T-helper 1 cell treated with Interleukin-12 subunit alpha and Interleukin-12 subunit beta and Interleukin-4 antibody, amounts not matched to agents 30 ng/mL and 1 ng/mL, for 36 hours (primary cell): ENCODE results near the gene YPEL5. TPM values are rescaled to one million over a fixed set of nuclear protein-coding genes. Genes with fewer than 3 reads are reported as not detected.

Source experiments
- intact Hi-C: fragments of 100-400 bp; cut with micrococcal nuclease; formaldehyde crosslinking; loops from one replicate; pipeline ENCODE4 v1.15.1; 2024
- total RNA-seq: library from RNA; stranded (reverse); gene quantifications from 2 replicates; pipeline ENCODE4 v1.2.3, GENCODE V29; 2022

Gene YPEL5
- total RNA-seq, 1 donor from 2014 or later, result 38.5 TPM

DNA sequence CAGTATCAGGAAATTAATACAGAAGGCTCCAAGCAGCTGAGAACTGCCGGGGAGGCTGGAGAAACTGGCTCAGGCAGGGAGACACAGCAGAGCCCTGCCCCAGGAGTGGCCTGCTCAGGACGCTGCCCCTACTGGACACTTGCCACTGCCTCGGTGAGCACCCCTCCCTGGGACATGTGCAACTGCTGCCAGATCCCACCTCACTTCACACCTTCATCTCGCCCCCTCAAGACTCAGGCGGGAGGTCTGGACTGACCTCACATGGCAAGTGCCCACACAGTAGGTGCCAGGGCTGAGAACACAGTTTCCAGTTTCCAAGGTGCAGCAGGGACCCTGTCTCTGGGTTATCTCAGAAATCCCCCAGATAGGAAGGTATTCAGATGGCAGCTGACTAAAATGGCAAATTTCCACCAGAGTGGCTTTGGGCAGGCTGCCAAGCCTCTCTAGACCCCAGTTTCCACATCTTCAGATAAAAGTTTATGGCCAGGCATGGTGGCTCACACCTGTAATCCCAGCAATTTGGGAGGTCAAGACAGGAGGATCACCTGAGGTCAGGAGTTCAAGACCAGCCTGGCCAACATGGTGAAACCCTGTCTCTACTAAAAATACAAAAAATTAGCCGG is 50.9 kb downstream of the YPEL5 start:
- intact Hi-C loops, result no loop called here

- intact Hi-C loops, result no loop called here
Observed at GRCh38 chr2:30201990-30202389, 55.2 kb downstream of the YPEL5 start.

- intact Hi-C loops, result no loop called here
Observed at GRCh38 chr2:30203156-30203555, 56.3 kb downstream of the YPEL5 start.

DNA sequence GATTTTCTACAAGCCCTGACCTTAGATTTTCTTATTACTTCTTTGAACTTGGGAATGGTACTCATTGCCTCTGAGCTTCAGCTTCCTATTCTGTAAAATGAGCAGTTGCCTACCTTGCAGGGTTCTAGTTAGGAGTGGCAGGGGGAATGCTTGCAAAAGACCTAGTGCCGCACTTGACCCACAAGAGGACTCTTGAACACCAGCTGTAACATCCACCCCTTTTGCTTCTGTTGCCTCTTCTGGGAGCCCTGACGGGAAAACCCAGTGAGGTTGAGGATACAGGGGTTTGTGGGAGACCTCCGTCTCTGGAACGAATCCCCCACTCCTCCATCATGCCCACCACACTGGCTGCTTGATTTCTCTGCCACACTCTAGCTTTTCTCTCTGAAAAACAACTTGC is 57.5 kb downstream of the YPEL5 start:
- intact Hi-C loops, result no loop called here

DNA sequence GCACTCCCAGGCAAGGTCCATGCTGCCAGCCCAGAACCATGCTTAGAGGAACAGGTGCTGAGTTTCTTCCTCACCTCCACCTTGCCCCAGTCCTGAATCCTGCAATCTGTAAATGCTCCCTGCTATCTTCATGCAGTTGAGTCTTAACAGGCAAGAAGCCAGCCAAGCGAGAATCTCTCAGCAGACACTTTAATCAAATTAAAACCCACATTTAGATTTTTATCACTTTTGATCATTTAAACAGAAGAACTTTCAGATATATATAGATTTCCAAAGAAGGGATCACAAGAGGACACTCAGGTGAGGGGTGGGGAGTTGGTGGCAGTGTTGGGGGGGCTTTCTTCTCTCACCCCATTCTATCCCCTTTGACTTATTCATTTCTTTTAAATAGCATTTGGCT is 58.6 kb downstream of the YPEL5 start:
- intact Hi-C loops, result no loop called here

DNA sequence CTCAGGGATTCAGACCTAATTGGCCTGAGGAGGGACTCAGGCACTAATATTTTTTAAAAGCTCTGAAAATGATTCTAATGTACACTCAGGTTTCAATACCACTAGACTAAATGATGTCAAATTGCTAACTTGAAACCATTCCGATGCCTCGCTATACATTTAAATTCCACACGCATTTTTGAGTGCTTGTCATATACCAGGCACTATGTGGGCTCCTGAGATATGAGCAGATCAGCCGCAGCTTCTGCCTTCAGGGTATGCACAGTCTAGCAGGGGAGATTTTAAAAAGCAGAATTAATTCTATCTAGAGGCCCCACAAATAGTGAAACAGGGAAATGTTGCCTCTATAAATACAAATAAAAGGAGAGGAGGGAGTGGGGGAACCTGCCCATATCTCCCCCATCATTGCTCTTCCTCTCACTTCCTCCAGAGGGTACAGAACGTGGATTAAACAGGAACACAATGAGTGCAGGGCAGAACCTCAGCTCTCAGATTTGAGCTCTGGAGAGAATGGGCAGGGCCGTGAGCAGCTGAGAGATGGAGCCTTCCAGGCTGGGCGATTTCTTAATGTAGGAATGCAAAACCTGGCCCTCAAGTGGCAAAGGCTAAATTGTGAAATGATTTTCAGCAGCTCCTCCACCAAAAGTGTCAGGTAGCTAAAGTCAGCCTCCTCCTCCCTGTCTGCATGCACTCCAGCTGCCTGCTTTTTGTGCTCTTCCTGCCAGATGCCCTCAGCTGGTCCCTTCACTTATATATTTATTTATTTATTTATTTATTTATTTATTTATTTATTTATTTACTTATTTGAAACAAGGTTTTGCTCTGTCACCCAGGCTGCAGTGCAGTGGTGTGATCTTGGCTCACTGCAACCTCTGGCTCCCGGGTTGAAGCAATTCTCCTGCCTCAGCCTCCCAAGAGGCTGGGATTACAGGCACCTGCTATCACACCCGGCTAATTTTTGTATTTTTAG is 59.9 kb downstream of the YPEL5 start:
- intact Hi-C loops, result no loop called here

DNA sequence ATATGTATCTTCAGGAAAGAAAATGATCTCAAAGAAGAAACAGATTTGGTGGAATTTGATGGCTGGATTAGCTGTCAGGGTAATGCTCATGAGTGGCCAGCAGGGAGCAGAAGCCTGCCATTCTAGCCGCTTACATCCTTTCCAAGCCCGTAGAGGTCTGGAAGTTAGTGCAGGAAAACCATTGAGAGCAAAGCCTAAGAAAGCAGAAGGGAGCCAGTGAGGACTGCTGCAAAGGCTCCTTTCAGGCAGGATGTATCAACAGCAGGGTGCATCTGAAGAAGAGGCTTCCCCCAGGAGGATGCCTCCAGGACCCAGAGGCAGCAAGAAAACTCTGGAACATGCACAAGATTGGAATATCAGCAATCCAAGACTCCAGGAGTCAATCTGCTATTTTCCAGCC is 61.6 kb downstream of the YPEL5 start:
- intact Hi-C loops, result loop anchor here (1.0 kb wide), 7 partner anchors 31 to 503 kb away; partner anchors contain the start of gene LCLAT1

GRCh38 chr2:30209227-30209626 is 62.4 kb downstream of the YPEL5 start:
- intact Hi-C loops, result loop anchor here (1.0 kb wide), 2 partner anchors 16 to 26 kb away; no protein-coding TSS in a partner anchor

Other genes starting within 250 kb of the YPEL5 start
- not detected in 2 replicates for gene ALK, start 225.4 kb upstream of the YPEL5 start, total RNA-seq
- gene LBH, start 84.5 kb downstream of the YPEL5 start, total RNA-seq, result 134 and 135 TPM in 2 replicates